Hematopoietic multipotent progenitor cell treated with erythropoietin and hydrocortisone succinate and interleukin-3 and kit ligand, for 17 days (in vitro differentiated cells): ENCODE measurements around the gene FRMD4A.

ENCODE experiments used
- DNase-seq: peaks from one replicate; pipeline ENCODE4 v3.0.0-alpha.2; 2015; ENCODE audit warnings: low spot score

FRMD4A gene

GRCh38 chr10:14016011-14016536, 314.6 kb downstream of the FRMD4A start:
- DNase-seq, result no peak

DNA sequence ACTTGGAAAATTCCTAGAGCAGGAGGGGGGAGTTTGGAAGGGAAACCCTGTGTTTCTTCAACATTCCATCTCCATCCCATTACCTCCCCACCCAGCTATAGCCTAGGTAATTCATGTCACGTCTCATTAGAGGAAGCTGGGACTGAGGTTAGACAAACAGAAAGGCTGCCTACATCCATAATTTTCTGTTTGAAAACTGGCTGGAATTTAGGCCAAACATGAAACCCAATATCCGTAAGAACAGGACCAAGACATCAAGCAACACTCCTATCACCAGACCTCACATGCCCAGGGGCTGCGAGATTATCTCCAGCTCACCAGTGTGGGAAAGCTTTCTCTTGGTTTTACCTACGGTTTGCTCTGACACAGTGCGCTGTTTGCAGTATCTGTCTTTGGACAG, 316.3 kb downstream of the FRMD4A start:
- DNase-seq, result no peak

DNA sequence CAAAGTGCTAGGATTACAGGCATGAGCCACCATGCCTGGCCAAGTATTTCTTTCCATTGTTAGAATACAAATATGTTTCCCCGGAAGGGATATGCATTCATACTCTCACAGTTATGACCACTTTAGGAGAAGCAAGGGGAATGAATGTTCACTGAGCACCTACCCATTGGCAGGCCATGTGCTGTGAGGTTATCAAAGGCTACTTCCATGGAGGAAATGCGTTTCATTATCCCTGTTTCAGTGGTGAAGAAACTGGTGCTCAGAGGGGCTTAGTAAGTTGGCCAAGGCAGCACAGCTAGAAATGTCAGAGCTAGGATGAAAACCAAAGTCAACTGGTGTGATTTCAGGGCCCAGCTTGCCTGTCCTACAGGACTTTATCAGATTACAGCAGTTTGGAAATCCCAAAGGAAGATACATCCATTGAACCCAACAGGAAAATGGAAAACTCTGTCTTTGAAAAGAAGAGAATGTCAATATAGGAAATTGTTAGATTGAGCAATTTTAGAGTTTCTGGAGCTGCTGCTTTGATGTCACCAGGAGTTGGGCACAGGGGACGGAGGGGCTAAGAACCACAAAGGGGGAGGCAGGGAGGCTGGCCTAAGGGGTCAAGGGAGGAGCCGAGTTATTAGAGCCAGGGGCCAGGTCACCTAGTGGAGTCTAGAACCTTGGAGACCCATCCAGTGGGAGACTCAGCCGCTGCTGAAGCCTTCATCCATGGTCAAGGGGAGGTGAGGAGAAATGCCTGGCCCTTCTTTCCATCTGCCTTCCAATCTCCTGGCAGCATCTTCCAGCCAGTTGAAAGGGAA, 319.8 kb downstream of the FRMD4A start:
- DNase-seq, result no peak

DNA sequence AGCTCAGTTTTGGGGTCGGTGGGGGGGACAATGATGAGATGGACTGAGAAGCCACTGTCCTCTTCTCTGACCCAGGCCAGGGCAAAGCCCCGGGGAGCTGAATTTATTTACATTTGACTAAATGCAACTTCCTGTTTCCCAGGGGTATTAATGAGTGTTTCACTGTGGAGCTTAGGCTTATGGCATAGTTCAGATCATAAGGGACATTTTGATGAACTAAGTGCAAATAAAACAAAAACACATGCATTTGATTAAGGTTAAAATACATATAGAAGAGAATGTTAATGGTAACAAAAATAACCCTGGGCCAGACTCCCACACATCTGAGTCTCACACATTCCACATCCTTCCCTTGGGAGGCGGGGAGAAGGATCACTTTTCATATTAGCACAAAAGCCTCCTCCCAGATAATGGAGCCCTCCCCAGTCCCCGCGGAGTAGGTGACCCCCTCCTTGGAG, 320.6 kb downstream of the FRMD4A start:
- DNase-seq, result no peak

DNA sequence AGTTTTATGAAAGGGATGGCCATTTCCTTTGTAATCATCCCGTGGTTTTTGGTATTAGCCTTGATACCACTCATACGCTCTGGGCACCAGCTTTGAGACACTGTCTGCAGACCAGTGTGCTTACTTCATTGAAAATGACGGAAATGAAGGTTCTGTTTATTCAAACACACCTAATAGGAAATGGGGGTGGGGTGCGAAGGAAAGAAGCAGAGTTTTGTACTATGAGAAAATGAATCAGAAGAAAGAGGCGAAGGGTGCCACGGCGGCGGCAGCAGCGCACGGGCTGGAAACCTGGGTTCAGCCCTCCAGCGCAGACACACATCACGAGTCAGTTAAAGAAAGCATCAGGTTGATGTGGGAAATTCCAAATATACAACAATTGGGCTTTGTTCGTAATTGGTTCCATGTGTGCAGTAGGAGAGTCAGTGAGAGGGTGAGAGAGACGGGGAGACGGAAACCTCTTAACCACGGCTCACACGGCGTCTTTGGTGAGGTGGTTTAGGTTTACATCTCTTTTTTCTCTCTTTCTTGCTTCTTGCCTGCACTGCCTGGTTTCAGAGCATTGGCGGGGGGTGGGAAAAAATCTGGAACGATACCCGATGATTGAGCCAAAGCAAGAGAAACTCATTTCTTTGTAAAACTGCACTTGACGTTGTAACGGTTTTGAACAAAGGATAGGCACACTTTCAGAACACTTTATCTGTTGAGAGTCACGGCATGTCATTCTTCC, 321.2 kb downstream of the FRMD4A start:
- DNase-seq, result no peak

DNA sequence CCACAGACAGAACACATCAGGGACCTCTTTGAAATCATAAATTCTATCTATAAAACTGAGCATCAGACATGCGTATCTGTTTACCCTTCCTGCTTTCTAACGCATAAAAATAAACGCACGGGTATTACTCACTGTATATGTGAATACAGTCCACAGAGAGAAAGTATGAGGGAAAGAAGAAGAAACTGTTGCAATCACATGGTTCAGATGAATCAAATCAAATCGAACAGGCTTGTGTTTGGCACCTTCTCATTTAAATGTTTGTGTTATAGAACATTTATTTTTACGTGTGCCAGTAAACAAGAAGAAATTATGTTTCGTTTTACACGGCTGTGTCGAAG, 322.0 kb downstream of the FRMD4A start:
- DNase-seq, result no peak

- no peak for DNase-seq
Observed at GRCh38 chr10:14004536-14004935, 326.2 kb downstream of the FRMD4A start.

- no peak for DNase-seq
Observed at GRCh38 chr10:14003517-14004184, 327.1 kb downstream of the FRMD4A start.

- DNase-seq, result no peak
Observed at GRCh38 chr10:14001298-14002040, 329.3 kb downstream of the FRMD4A start.

GRCh38 chr10:13998163-13998835, 332.4 kb downstream of the FRMD4A start:
- no peak for DNase-seq

- DNase-seq, result no peak
Observed at GRCh38 chr10:13997650-13998049, 333.1 kb downstream of the FRMD4A start.

DNA sequence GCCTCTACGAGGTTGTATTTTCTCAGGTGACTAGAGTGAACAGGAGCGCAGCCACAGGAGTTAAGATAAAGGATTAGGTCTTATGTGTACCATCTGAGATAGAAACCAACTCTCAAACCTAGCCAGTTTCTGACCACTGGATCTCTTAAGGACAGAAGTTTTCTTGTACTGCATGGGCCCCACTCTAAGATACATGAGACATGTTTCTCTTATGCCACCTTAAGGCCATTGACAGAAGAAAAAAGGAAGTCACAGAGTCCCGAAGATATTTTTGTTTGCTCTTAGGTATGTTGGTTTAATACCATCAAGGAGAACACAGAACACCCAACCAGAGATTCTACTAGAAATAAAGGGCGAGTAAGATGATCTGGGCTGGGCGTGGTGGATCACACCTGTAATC, 335.8 kb downstream of the FRMD4A start:
- no peak for DNase-seq

DNA sequence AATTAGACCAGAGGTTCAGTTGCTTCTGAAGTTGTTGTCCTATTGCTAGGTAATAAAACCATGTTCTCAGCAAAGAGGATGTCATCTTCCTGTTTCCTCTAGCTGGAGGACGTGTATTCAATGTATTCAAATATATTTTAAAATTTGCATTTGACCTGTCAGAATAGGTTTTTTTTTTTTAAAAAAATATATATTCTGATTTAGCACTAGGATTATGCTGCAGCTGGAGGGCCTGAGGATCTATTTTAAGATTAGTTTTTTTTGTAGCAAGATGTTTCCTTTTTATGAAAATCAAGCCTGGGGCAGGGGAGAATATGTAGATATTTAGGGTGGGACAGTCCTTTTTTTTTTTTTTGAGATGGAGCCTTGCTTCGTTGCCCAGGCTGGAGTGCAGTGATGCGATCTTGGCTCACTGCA, 337.0 kb downstream of the FRMD4A start:
- no peak for DNase-seq

GRCh38 chr10:13993169-13993568, 337.6 kb downstream of the FRMD4A start:
- no peak for DNase-seq

GRCh38 chr10:13991353-13991752, 339.4 kb downstream of the FRMD4A start:
- no peak for DNase-seq

DNA sequence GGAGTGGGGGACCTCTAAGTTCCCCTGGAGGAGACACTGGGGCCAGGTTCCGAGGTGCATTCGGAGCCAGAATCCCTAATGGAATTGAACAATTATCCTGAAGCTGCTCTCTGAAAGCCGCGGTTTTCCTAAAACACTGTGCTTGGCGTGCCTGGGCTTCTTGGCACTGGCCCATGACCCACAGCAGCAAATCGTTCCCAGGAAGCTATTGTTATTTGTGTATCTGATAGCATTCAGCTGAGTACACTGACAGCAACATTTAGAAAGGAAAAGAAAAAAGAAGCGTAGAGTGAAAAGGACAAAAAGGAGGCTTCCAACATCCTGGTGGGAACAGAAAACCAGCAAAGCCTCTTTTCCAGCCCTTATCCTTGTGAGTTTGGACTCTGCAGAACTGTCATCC, 339.8 kb downstream of the FRMD4A start:
- DNase-seq, result no peak

DNA sequence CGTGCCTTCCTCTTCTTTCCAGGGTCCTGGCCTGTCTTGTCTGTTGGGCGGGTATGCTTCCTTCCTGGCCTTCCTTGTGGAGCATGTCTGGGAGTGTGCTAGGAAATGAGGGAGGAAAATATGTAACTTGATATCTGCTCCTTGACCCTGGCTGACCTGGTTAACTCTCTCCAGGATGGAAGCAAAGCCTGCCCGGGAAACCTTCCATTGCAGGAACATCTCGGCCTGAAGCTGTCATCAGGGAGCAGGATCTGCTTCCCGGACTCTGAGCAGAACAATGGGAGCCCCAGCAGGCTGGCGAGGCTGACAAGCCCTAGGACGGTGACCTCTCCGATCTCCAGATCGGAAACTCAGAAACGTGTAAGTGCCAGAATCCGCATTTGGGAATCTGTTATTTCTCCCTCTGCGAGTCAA, 340.3 kb downstream of the FRMD4A start:
- no peak for DNase-seq

DNA sequence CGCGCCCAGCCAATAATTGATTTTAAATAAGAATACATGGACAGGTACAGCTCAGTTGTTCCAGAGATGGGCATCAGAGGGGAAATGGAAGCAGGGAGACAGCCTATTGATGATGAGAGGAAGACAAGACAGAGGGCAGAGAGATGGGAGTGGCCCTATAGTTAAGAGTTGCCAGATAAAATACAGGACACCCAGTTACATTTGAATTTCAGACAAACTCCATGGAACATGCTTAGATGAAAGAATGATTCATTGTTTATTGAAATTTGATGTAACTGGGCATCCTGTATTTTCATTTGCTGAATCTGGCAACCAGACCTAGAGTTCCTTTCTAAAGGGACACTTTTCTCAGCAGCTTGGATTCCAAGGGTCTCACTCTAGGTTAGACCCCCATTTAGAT, 341.1 kb downstream of the FRMD4A start:
- DNase-seq, result no peak

DNA sequence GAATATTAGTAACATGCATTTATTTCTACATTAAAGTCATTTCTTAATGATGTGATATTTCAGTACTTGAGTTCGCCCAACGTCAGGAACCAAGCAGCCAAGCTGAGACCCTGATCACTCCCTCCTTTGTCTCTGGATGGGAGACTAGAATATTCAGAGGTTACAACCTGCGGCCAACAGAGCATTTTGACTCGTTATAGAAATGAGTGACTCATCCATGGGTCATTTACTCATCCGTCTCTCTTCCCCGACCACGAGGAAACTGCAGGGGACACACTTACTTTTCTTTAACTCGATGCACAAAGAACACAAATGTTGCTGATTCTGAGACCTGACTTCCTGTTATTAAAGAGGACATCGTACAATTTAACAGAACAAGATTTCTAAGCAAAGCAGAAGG, 343.3 kb downstream of the FRMD4A start:
- DNase-seq, result no peak

- DNase-seq, result no peak
Observed at GRCh38 chr10:13984647-13985155, 346.0 kb downstream of the FRMD4A start.

DNA sequence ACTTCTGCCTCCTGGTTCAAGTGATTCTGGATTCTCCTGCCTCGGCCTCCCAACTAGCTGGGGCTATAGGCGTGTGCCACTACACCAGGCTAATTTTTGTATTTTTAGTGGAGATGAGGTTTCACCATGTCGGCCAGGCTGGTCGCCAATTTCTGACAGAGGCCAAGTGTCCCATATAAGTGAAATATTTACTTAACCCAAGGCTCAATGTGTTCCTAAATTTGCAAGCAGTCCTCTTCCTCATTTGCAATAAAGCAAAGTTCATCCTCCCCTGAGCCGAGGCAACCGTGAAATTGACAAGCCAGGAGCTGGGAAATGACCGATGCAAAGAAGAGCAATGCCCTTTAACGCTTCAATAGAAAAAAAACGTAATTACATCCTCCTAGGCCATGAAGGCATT, 347.7 kb downstream of the FRMD4A start:
- DNase-seq, result no peak
